Sigmoid colon (tissue), 4 donors: ENCODE results near the gene INTS2.

Experiments used
- CTCF ChIP-seq, 4 experiments: fragments of 450-650 bp in 3 of 4; fragments of 200-600 bp in 1 of 4; IDR thresholded peaks; one replicate each; pipeline ENCODE4 v1.5.1; 2016 to 2019; ENCODE audit warnings: antibody characterized with exemption in 4 of 4, mild to moderate bottlenecking in 3 of 4, moderate library complexity in 2 of 4
- EP300 ChIP-seq, 4 donors: sonication (generic); formaldehyde crosslinking; IDR thresholded peaks; one replicate each; pipeline ENCODE4 v1.6.1; 2017; ENCODE audit warnings: antibody characterized with exemption in 4 of 4
- POLR2AphosphoS5 ChIP-seq, 4 donors: sonication (generic); formaldehyde crosslinking; IDR thresholded peaks; one replicate each; pipeline ENCODE4 v1.6.1; 2017; ENCODE audit warnings: antibody characterized with exemption in 4 of 4

- TF ChIP-seq CTCF (IDR thresholded peaks at IDR 0.05) (no peak), POLR2AphosphoS5 (IDR thresholded peaks at IDR 0.05) (no peak), EP300 (IDR thresholded peaks at IDR 0.05) (no peak)
These were observed 93.2 kb downstream of the INTS2 start for GRCh38 chr17:61834610-61835009.
